GM18517 (cell line): ENCODE results near the gene VIPR2.
"Not testable (repeated sequence)": the region's sequence is repeated elsewhere in the genome, so short reads cannot be mapped to it uniquely, and the experiment has no call there.

Source experiments
- ATAC-seq: cut with Tn5 transposase; IDR thresholded peaks from one replicate; pipeline ENCODE4 v1.9.1; 2021; ENCODE audit warnings: mild to moderate bottlenecking, moderate library complexity; ENCODE audit not compliant: unreplicated experiment

VIPR2 gene

DNA sequence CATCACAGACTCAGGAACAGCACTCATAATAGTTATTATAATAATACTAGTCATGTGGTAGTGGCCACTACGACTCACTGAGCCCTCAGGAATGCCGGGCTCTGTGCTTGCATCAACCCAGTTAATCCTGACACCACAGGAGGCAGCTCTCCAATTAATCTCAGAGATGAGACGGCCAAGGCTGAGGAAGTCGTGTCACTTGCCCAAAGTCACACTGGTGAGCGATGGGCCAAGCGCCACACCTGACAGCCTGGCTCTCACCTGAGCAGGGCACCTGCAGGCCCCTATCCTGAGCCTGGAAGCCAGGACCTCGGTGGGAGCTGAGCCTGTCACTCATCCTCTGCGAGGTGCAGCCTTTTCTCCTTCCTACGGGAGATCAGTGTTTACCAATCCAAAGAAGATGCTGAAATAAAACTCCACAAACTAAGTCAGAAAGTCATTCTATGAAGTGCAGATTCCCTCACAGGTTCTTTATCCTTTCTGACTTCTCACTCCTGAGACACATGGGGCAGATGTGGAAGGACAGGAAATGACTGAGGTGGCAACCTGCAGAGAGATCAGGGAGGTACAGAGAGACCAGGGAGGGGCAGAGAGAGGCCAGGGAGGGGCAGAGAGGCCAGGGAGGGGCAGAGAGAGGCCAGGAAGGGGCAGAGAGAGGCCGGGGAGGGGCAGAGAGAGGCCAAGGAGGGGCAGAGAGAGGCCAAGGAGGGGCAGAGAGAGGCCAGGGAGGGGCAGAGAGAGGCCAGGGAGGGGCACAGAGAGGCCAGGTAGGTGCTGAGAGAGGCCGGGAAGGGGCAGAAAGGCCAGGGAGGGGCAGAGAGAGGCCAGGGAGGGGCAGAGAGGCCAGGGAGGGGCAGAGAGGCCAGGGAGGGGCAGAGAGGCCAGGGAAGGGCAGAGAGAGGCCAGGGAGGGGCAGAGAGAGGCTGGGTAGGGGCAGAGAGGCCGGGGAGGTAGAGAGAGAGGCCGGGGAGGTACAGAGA lies 38.5 kb downstream of the VIPR2 start:
- no peak for ATAC-seq

DNA sequence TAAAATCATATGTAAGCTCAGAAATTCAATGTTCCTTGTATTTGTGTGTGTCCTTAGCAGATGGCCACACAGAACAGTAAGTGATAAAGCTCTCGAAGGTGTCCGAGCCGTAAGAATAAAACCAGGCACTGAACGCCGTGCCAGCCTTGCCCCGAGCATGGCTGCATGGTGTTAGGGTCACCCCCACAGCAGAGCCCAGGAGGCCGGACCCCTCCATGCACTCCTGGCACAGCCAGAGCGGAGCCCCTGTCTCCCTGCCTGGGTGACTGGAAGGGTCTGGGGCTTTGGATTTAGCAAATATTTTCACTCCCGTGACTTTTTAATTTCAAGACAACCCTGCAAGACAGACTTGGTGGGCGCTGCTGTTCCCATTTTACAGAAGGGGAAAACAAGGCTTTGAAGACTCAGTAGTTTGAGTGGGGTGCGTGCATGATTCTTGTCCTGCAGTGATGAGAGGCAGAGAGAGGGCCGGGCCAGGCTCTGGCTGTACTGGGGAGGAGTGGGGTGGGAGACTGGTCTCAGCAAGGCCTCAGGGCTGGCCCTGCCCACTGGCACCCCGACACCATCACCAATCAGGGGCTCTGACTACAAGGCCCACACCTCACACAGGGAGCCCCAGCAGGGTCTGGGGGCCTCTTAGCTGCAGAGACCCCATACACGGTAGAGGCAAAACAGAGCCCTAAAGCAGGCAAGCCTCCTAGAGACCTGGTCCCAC lies 39.4 kb downstream of the VIPR2 start:
- no peak for ATAC-seq

DNA sequence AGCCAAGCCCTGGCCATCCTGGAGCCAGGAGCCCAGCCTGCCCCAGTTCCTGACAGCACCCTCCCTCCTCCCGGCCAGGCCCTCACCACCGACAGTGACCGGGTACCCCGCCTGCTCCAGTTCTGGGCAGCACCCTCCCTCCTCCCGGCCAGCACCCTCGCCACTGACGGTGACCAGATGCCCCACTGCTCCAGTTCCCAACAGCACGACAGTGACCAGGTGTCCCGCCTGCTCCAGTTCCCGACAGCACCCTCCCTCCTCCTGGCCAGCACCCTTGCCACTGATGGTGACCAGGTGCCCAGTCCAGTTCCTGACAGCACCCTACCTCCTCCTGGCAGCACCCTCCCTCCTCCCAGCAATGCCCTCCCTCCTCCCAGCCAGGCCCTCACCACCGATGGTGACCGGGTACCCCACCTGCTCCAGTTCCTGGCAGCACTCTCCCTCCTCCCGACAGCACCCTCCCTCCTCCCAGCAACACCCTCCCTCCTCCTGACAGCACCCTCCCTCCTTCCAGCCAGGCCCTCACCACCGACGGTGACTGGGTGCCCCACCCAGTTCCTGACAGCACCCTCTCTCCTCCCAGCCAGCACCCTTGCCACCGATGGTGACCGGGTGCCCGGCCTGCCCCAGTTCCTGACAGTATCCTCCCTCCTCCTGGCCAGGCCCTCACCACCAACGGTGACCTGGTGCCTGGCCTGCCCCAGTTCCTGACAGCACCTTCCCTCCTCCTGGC lies 40.3 kb downstream of the VIPR2 start:
- ATAC-seq, result no peak

DNA sequence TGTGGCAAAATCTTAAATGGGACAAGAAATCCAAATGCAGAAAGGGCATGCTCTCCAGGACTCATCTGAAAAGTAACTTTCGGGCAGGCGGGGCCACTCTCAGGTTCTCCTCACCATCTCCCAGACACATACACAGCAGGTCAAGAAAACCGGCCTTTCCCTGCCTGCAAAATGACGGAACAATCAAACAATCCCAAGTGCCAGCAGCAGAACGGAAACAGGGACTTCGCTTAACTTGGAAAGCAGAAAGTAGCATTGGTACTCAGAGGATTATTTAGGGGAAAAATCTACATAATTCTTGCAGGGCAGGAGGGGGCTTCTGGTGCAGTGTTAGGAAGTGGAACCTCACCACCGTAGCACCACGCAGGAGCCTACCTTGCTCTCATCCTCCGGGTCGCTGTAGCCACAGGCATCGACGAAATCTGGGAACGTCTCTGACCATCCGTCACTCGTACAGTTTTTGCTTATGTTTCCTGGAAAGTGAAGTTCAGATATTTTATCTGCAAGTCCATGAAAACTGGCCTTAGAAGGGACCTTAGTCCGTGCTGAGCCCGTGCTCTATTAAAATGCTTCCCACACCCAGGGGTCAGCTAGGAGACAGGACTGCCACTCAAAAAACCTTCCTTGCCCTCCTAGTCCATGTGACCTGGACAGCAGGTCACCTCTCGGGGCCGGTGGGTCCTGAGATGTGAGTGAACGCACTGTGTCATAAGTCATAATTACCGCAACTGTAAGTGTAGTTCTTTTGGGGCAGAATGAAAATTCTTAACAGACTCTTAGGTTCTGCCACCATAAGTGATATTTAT lies 41.1 kb downstream of the VIPR2 start:
- ATAC-seq, result no peak

DNA sequence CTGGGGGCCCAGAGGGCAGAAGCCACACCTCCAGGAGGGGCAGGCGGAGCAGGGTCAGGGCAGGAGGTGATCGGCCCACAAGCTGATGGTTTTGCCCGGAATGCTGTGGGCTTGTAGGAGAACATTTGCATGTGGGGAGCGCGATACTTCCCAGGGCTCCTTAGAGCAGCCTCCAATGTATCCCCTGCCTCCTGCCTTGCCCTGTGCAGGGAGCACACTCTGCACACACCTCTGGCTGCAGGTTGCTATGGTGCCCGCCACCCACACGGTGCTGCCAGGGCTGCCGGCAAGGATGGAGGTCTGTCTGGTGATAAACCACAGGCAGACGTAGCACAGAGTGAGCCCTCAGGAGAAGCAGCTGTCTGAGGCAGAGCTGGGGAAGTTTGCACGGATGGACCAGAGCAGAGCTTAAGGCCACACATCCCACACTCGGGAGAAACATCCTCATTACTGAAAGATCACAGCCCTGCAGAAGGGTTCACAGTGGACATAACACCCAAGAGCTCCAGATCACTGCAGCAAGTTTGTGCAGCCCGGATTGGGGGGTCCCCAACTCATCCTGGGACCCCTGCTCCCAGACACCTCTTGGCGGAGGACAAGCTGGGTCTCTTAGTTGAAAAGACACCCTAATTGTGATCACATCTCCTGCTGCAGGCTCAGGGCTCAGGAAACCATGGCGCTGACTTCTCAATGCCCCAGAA lies 41.8 kb downstream of the VIPR2 start:
- no peak for ATAC-seq

DNA sequence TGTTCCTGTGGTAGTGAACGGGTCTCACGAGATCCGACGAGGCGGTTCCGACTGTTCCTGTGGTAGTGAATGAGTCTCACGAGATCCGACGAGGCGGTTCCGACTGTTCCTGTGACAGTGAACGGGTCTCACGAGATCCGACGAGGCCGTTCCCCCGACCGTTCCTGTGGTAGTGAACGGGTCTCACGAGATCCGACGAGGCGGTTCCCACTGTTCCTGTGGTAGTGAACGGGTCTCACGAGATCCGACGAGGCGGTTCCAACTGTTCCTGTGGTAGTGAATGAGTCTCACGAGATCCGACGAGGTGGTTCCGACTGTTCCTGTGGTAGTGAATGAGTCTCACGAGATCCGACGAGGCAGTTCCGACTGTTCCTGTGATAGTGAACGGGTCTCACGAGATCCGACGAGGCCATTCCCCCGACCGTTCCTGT lies 43.0 kb downstream of the VIPR2 start:
- ATAC-seq, result not testable (repeated sequence)

DNA sequence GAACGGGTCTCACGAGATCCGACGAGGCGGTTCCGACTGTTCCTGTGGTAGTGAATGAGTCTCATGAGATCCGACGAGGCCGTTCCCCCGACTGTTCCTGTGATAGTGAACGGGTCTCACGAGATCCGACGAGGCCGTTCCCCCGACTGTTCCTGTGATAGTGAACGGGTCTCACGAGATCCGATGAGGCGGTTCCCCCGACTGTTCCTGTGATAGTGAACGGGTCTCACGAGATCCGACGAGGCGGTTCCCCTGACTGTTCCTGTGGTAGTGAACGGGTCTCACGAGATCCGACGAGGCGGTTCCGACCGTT lies 43.6 kb downstream of the VIPR2 start:
- not testable (repeated sequence) for ATAC-seq

DNA sequence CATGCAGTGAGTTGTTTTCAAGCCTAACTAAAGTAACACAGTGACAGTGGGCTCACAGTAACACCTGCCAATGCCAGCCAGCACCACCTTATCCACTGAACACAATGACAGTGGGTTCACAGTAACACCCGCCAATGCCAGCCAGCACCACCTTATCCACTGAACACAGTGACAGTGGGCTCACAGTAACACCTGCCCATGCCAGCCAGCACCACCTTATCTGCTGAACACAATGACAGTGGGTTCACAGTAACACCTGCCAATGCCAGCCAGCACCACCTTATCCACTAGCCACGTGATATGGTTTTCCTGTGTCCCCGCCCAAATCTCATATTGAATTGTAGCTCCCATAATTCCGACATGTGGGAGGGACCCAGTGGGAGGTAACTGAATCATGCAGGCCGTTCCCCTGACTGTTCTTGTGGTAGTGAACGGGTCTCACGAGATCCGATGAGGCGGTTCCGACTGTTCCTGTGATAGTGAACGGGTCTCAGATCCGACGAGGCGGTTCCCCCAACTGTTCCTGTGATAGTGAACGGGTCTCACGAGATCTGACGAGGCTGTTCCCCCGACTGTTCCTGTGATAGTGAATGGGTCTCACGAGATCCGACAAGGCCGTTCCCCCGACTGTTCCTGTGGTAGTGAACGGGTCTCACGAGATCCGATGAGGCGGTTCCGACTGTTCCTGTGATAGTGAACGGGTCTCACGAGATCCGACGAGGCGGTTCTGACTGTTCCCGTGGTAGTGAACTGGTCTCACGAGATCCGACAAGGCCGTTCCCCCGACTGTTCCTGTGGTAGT lies 44.2 kb downstream of the VIPR2 start:
- not testable (repeated sequence) for ATAC-seq

DNA sequence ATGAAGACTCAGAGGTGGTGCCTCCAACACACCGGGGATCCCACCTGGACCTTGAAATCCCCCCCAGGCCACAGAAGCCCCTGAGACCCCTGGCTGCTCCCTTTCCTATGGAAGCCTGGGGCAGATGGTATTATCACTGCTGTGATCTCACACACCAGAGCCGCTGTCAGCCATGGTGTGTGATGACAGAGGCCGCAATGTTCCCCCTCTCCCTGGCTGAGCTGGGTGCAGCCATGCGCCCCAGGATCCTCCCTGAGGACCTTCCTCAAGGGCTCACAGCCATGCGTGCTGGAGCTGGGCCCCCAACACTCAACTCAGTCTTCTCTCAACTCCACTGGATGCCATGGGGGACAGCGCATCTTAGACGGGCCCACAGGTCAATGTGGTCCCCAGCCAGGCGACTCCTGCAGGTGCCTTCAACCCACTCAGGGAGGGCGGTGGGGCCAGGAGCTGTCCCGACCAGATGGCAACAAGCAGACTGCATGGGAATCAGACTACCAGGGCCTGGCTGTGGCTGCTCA lies 44.9 kb downstream of the VIPR2 start:
- ATAC-seq, result no peak

DNA sequence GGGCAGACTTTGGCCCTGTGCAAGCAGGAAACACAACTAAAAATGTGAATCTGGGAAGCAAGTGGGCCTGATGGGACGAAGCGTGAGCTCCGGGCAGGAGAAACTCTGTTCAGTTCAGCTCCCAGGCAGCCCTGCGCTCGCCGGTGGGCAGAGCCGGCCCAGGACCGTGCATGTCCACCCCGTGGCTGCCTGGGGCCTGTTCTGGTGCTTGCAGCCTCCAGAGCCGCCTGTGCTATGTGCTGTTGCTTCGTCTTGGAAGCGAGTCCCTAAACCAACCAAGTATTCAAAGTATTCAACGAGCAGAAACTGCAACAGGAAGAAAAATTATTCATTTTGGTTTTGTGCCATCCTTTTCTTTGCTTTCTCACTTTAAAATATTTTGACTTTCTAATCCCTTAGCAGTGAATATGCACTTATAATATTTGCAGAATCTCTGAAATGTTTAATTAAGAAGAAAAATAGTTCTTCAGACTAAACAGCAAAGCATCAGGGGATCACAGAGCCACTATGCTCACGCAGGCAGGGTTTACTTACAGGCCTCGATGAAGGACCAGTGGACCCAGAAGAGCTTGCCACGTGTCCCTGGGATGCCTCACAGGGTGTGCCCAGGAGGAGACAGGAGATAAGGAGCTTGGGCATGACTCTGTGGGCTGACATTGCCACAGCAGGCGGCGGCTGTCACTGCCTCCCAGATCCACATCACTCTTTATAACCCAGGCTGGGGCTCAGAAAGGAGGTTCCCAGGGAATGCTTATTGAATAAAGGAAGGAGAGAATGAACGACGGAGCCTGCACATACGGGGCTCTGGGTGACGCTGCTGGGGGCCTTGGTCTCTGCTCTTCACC lies 45.6 kb downstream of the VIPR2 start:
- no peak for ATAC-seq

DNA sequence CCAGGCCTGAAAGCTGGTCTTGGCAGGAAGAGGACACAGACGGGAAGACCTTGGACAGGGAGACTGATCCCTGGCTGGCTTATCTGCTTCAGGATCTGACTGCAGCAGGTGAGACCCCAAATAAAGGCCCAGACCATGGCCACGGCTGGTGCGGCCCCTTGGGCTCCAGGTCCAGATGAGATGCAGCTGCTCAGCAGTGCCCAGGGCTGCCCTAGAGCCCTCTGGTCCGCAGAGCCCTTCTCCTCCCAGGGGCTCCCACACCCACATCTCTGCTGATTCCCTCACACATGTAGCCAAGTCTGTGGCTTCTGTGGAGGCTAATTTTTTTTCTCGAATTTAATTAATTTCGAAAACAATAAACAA lies 46.3 kb downstream of the VIPR2 start:
- ATAC-seq, result no peak

DNA sequence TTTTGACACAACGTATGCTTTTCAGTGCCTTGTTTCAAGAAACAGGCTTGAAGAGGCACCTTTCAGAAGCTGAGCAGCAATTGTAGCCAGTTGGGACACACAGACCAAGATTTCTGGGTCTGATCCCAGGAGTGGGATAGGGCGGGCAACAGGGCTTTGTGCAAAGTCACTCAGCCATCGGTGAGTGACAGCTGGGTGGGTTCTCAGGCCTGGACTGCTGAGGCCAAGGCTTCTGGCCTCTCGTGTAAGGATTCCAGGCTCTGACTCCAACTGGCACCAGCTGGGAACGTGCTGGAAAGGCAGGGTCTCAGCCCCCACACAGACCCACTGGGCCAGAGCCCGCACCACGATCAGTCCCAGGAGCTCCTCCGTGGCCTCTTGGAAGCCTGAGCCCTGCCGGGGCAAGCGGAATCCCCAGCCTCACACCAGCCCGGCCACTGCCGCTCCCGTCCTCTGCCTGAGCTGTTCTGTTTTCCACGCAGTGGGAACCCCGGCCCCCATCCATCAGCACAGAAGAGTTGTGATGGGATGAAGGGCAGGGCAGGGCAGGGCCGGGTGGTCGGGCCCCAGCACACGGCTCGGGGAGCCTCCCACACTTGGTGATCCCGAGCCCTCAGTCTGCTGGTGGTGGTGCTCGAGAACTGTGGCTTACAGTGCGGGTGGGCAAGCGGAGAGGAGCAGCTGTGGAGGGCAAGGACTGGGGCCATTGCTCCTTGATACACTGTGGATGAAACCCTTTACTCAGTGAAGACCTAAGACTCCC lies 46.8 kb downstream of the VIPR2 start:
- ATAC-seq, result no peak

DNA sequence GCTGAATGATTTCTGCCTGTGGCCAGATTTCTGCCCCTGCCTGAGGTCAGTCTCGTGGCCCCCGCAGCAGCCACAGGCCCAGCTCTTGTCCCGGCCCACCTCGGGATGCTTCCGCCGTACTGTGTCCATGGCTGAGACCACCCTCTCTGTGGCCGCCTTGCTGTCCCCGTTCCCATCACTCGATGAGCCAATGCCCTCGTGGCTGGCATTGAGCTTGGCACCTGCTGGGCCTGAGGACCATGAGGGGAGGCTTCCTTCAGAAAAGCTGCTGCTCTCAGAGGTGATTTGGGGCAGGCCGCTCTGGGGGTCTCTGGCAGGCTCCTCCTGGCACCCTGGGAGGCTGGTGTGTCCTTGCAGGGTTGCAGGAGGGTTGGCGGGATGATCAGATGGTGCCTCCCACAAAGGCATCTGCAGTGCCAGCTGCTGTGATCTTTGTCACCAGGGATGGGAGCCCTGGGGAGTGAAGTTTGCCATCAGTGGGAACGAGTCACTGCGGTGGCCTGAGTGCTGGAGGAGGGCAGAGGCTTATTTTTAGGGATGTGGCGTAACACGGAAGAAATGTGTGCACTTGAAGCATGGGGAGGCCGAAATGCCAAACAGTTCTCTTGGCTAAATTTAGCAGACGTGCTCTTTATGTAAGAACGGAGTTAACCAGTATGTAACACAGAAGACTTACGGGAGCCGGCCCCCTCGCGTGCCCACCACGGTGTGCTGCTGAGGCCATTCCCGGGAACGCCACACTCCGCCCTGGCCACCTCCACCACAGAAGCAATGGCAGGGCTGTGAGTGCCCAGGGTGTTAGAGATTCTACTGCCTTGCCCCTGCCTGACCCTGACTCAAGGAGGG lies 47.7 kb downstream of the VIPR2 start:
- ATAC-seq, result no peak

DNA sequence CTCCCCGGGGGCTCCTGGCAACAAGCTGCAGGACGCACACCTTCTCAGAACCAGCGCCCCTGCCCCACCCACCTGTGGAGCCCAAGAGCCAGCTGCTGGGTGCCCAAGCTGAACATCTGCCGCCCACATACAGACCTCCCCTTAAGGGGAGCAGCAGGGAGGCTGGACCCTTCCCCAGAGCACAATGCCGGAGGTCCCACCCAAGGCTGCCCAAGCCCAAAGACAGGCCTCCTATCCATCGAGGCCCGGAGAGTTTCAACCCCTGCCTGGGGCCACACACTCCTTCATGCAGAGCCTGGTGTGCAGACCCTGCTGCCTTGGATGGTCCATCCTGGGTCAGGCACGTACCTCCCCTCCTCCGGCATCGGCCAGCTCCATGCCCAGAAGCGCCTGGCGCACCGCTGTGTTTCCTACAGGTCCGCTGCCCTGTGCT lies 48.7 kb downstream of the VIPR2 start:
- no peak for ATAC-seq

DNA sequence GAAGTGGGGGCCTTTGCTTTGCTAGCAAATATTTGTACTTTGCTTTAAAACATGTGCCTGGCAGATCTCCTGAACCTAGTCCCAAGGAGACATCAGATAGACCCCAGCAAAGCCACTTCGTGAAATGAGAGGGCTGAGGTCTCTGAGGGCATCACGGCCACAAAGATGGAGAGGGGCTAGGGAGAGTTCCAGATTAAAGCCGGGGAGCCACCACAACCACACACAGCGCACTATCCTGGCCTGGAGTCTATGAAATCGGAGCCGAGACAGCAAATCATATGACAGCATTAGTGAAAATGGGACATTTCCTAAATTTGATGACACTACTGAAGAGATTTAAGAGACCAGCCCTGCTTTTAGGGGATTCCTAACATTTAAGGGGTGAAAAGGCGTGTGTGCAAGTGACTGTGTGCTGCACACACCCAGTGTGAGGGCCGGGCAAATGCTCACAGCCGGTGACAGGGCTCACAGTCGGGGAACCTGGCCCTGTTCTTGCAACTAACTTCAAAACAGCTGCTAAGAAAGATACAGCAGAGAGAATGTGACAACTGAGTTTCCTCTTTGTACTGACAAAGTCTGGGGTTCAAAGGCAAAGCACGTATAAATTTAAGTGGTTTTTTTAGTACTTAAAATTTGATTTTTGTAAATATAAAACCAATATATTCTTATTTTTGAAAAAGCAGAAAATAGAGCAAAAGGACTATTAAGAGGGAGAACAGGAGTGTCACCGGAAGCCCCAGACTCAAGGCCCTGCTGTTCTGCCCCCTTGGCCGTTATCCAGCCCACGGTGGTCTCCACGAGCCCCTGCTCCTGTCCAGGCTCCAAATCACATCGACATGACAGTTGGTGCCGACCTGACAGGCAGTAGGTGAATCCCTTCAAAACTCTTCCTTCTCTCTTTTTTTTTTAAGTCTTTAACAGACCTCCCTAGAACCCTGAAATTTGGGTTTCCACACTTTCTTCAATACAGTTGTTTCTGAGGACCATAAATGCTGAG lies 49.5 kb downstream of the VIPR2 start:
- ATAC-seq, result no peak
